ENCODE measurements around the gene ZNG1F.
"Not testable (repeated sequence)": the region's sequence is repeated elsewhere in the genome, so short reads cannot be mapped to it uniquely, and the experiment has no call there.

Gene ZNG1F

GRCh38 chr9:41174994-41175393 lies 14.1 kb downstream of the ZNG1F start:
- not testable (repeated sequence) for H3K4me1 ChIP-seq (ENCODE audit: control insufficient read depth, insufficient read depth, low read length); H3K4me3 ChIP-seq (ENCODE audit: low read depth, low read length); H3K27me3 ChIP-seq (ENCODE audit: control insufficient read depth, insufficient read depth, low read length); H3K27ac ChIP-seq (ENCODE audit: low read depth, low read length); H3K9ac ChIP-seq (ENCODE audit: low read length); H3K36me3 ChIP-seq (ENCODE audit: control insufficient read depth, insufficient read depth, low read length); H3K9me3 ChIP-seq (ENCODE audit: control insufficient read depth, insufficient read depth, low read depth, low read length)

GRCh38 chr9:41150116-41150515 lies 39.0 kb downstream of the ZNG1F start:
- not testable (repeated sequence) for H3K9ac ChIP-seq (ENCODE audit: low read length); H3K27ac ChIP-seq (ENCODE audit: low read depth, low read length); H3K27me3 ChIP-seq (ENCODE audit: control insufficient read depth, insufficient read depth, low read length); H3K9me3 ChIP-seq (ENCODE audit: control insufficient read depth, insufficient read depth, low read depth, low read length); H3K36me3 ChIP-seq (ENCODE audit: control insufficient read depth, insufficient read depth, low read length); H3K4me3 ChIP-seq (ENCODE audit: low read depth, low read length); H3K4me1 ChIP-seq (ENCODE audit: control insufficient read depth, insufficient read depth, low read length)

GRCh38 chr9:41141878-41142277 lies 47.2 kb downstream of the ZNG1F start:
- not testable (repeated sequence) for H3K27ac ChIP-seq (ENCODE audit: low read depth, low read length); H3K9me3 ChIP-seq (ENCODE audit: control insufficient read depth, insufficient read depth, low read depth, low read length); H3K27me3 ChIP-seq (ENCODE audit: control insufficient read depth, insufficient read depth, low read length); H3K4me3 ChIP-seq (ENCODE audit: low read depth, low read length); H3K4me1 ChIP-seq (ENCODE audit: control insufficient read depth, insufficient read depth, low read length); H3K36me3 ChIP-seq (ENCODE audit: control insufficient read depth, insufficient read depth, low read length); H3K9ac ChIP-seq (ENCODE audit: low read length)

GRCh38 chr9:41128581-41128980 lies 60.5 kb downstream of the ZNG1F start, which contains the start of gene FOXD4L6:
Gene FOXD4L6 (minus strand): TSS chr9:41128681. CDS start chr9:41128383, 298 bp downstream.
- H3K4me1 ChIP-seq (ENCODE audit: control insufficient read depth, insufficient read depth, low read length), result not testable (repeated sequence)

GRCh38 chr9:41126746-41127446 lies 62.2 kb downstream of the ZNG1F start:
- H3K4me3 ChIP-seq (ENCODE audit: low read depth, low read length); H3K36me3 ChIP-seq (ENCODE audit: control insufficient read depth, insufficient read depth, low read length); H3K4me1 ChIP-seq (ENCODE audit: control insufficient read depth, insufficient read depth, low read length): not testable (repeated sequence)

More at GRCh38 chr9:41128581-41128980, 60.5 kb downstream of the ZNG1F start, which contains the start of gene FOXD4L6:
- not testable (repeated sequence) for H3K27ac ChIP-seq (ENCODE audit: low read depth, low read length); H3K9me3 ChIP-seq (ENCODE audit: control insufficient read depth, insufficient read depth, low read depth, low read length); H3K4me3 ChIP-seq (ENCODE audit: low read depth, low read length); H3K9ac ChIP-seq (ENCODE audit: low read length); H3K36me3 ChIP-seq (ENCODE audit: control insufficient read depth, insufficient read depth, low read length)
- H3K27me3 ChIP-seq (ENCODE audit: control insufficient read depth, insufficient read depth, low read length), result peaks cover 13% of the 10 kb centered on the region

GRCh38 chr9:41125936-41126335 lies 63.2 kb downstream of the ZNG1F start:
- peaks cover 20% of the 10 kb centered on the region for H3K27me3 ChIP-seq (ENCODE audit: control insufficient read depth, insufficient read depth, low read length)
- not testable (repeated sequence) for H3K4me3 ChIP-seq (ENCODE audit: low read depth, low read length); H3K4me1 ChIP-seq (ENCODE audit: control insufficient read depth, insufficient read depth, low read length); H3K27ac ChIP-seq (ENCODE audit: low read depth, low read length); H3K36me3 ChIP-seq (ENCODE audit: control insufficient read depth, insufficient read depth, low read length); H3K9me3 ChIP-seq (ENCODE audit: control insufficient read depth, insufficient read depth, low read depth, low read length); H3K9ac ChIP-seq (ENCODE audit: low read length)

More at GRCh38 chr9:41126746-41127446, 62.2 kb downstream of the ZNG1F start:
- not testable (repeated sequence) for H3K27ac ChIP-seq (ENCODE audit: low read depth, low read length); H3K9ac ChIP-seq (ENCODE audit: low read length); H3K9me3 ChIP-seq (ENCODE audit: control insufficient read depth, insufficient read depth, low read depth, low read length)
- H3K27me3 ChIP-seq (ENCODE audit: control insufficient read depth, insufficient read depth, low read length), result peaks cover 20% of the 10 kb centered on the region

GRCh38 chr9:41125109-41125658 lies 63.9 kb downstream of the ZNG1F start:
- not testable (repeated sequence) for H3K36me3 ChIP-seq (ENCODE audit: control insufficient read depth, insufficient read depth, low read length); H3K4me3 ChIP-seq (ENCODE audit: low read depth, low read length); H3K9ac ChIP-seq (ENCODE audit: low read length); H3K27ac ChIP-seq (ENCODE audit: low read depth, low read length); H3K4me1 ChIP-seq (ENCODE audit: control insufficient read depth, insufficient read depth, low read length); H3K9me3 ChIP-seq (ENCODE audit: control insufficient read depth, insufficient read depth, low read depth, low read length)
- H3K27me3 ChIP-seq (ENCODE audit: control insufficient read depth, insufficient read depth, low read length), result peaks cover 21% of the 10 kb centered on the region

GRCh38 chr9:41124250-41125108 lies 64.6 kb downstream of the ZNG1F start:
- not testable (repeated sequence) for H3K4me3 ChIP-seq (ENCODE audit: low read depth, low read length); H3K36me3 ChIP-seq (ENCODE audit: control insufficient read depth, insufficient read depth, low read length); H3K4me1 ChIP-seq (ENCODE audit: control insufficient read depth, insufficient read depth, low read length); H3K9ac ChIP-seq (ENCODE audit: low read length); H3K27ac ChIP-seq (ENCODE audit: low read depth, low read length); H3K9me3 ChIP-seq (ENCODE audit: control insufficient read depth, insufficient read depth, low read depth, low read length)
- peaks cover 23% of the 10 kb centered on the region for H3K27me3 ChIP-seq (ENCODE audit: control insufficient read depth, insufficient read depth, low read length)

- H3K4me1 ChIP-seq (ENCODE audit: control insufficient read depth, insufficient read depth, low read length); H3K36me3 ChIP-seq (ENCODE audit: control insufficient read depth, insufficient read depth, low read length); H3K9me3 ChIP-seq (ENCODE audit: control insufficient read depth, insufficient read depth, low read depth, low read length); H3K27ac ChIP-seq (ENCODE audit: low read depth, low read length); H3K4me3 ChIP-seq (ENCODE audit: low read depth, low read length); H3K9ac ChIP-seq (ENCODE audit: low read length): not testable (repeated sequence)
- peaks cover 27% of the 10 kb centered on the region for H3K27me3 ChIP-seq (ENCODE audit: control insufficient read depth, insufficient read depth, low read length)
Observed at GRCh38 chr9:41123812-41124211, 65.3 kb downstream of the ZNG1F start.

- H3K9ac ChIP-seq (ENCODE audit: low read length); H3K36me3 ChIP-seq (ENCODE audit: control insufficient read depth, insufficient read depth, low read length); H3K9me3 ChIP-seq (ENCODE audit: control insufficient read depth, insufficient read depth, low read depth, low read length); H3K27ac ChIP-seq (ENCODE audit: low read depth, low read length); H3K4me1 ChIP-seq (ENCODE audit: control insufficient read depth, insufficient read depth, low read length); H3K4me3 ChIP-seq (ENCODE audit: low read depth, low read length): not testable (repeated sequence)
- H3K27me3 ChIP-seq (ENCODE audit: control insufficient read depth, insufficient read depth, low read length), result peaks cover 25% of the 10 kb centered on the region
Observed at GRCh38 chr9:41123396-41123795, 65.7 kb downstream of the ZNG1F start.

- H3K9ac ChIP-seq (ENCODE audit: low read length); H3K4me1 ChIP-seq (ENCODE audit: control insufficient read depth, insufficient read depth, low read length); H3K27ac ChIP-seq (ENCODE audit: low read depth, low read length); H3K9me3 ChIP-seq (ENCODE audit: control insufficient read depth, insufficient read depth, low read depth, low read length); H3K36me3 ChIP-seq (ENCODE audit: control insufficient read depth, insufficient read depth, low read length); H3K4me3 ChIP-seq (ENCODE audit: low read depth, low read length): not testable (repeated sequence)
- H3K27me3 ChIP-seq (ENCODE audit: control insufficient read depth, insufficient read depth, low read length), result peaks cover 22% of the 10 kb centered on the region
Observed at GRCh38 chr9:41120696-41121095, 68.4 kb downstream of the ZNG1F start.
